Epithelial cell of prostate (primary cell): ENCODE results near the gene MRPL50.

Experiments used
- DNase-seq: peaks from one replicate; pipeline ENCODE4 v3.0.0-alpha.2; 2011; ENCODE audit warnings: low read depth, low spot score
- H3K27ac ChIP-seq: fragments of 450-650 bp; 2 replicates; pipeline ENCODE4 v1.5.1; 2017; ENCODE audit warnings: mild to moderate bottlenecking

The MRPL50 gene

DNA sequence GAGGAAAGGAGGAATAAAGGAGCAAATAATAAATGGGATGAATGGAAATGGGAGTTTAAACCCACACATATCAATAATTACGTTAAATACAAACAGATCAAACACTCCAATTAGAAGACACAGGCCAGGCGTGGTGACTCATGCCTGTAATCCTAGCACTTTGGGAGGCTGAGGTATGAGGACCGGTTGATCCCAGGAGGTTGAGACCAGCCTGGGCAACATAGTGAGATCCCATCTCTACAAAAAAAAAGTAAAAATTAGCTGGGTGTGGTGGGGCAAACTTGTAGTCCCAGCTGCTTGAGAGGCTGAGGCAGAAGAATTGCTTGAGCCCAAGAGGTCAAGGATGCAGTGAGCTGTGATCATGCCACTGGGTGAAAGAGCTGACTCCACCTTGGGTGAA is 17.3 kb downstream of the MRPL50 start:
- DNase-seq, result no peak
- no peak overlapping the region for H3K27ac ChIP-seq

DNA sequence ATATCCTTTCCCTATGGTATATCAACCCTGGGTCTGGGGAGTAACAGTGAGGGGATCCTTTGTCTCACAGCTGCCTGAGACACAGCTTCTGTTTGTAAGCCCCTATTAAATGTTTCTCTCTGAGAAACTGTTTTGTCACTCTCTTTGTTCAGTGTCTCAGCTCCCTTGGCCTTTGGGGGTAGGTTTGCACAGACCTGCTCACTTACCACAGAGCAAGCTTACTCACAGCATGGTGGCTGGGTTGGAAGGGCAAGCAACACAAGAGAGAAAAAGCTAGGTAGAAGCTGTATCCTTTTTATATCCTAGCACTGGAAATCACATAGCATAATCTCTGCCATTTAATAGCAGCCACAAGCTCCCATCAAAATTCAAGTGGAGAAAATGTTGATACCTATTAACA is 18.1 kb downstream of the MRPL50 start:
- peak overlapping the region; percentile 18 for H3K27ac ChIP-seq

DNA sequence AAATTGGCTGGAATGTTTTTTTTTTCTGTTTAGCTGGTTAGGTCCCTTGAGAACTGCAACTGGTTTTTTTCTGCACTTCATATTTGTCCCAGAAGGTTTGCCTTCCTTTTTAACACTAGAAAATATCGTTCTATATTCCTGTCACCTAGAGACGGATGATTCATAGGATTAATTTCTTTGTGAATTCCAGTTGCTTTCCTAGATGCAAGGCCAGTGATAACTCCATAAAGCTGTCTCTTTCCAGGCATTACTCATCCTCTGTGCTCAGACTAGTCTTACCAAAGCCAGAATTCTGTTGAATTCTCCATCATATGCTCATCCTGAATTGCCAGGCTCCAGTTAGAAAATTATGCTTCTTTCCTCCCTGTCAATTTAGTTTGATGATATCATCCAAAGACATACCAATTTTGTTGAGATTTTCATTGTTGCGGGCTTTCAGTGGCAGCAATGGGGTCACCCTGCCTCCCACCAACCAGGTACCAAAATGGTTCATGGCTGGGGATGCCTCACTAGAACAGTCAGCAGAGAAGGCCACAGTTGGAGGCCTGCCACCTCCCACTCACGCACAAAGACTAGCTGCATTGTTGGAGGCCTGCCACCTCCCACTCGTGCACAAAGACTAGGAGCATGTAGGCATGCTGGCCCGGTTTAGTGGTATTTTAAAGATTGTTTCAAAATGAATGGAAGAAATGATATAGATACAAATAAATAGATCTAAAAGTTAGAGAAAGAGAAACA is 22.1 kb downstream of the MRPL50 start:
- DNase-seq, result peak; percentile 31
- H3K27ac ChIP-seq, result no peak overlapping the region

More for the DNA sequence above, 18.1 kb downstream of the MRPL50 start:
- no peak for DNase-seq

DNA sequence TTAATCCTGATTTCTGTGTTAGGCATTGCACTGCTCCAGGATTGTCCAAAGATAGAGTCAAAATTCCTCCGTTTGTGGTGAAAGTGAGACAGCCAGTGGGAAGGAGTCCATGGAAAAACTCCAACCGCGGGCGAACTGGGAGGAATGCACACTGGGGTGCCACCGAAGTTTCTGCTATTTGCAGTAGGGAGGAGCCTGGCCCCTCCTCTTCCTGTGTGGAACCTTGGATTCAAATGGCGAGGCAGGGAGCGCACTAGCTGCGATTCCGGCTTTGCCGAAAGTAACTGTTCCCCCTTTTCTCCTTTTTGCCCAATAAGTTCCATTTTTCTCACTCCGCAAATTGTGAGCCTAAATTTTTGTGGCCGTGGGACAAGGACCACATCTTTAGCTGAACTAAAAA is 22.9 kb downstream of the MRPL50 start:
- no peak for DNase-seq
- no peak overlapping the region for H3K27ac ChIP-seq

DNA sequence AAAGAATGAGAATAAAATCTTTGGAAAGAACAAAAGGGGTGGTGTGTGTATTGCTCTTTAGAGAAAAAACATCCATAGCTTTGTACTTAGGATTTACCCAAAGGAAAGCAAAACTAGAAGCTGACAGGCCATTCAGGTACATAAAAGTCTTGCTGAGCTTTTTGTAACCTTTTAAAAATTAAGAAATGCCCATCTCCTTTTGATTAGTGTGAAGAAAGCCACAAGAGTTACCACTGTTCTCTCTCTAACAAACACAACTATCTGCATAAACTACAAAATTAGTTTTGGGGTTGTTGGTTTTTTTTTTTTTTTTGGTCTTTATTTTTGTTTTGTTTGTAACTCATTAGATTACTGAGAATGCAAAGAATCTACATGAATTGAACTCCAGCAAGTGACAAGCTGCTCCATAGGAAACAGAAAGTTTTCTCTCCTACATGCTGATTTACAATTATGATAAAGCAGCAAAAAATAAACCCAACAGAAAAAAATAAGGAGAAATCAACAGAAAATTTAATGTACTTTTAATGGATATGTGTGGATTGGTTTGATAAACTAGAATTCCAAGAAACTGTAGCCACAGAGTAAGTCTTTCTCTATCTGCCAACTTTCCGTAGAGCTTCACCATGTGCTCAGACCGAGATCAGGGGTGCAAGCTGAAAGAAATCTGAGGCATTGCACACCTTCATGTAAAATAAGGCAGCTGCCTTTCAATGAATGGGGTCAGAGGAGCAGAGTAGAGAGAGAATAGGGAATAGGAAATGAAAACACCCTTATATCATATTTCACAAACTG is 25.9 kb downstream of the MRPL50 start:
- no peak overlapping the region for H3K27ac ChIP-seq

DNA sequence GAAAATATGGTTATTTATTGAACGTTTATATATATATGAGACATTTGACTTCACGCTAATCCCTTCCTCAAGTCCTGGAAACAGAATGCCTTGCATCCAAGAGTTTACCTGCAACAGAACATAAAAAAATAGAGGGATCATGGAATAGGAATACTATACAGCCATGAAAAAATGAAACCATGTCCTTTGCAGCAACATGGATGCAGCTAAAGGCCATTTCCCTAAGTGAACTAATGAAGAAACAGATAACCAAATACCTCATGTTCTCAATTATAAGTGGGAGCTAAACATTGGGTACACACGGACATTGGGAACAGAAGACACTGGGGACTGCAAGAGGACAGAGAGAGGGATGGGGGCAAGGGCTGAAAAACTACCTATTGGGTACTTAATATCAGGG is 26.6 kb downstream of the MRPL50 start:
- no peak overlapping the region for H3K27ac ChIP-seq
- DNase-seq, result no peak

More for the DNA sequence above, 25.9 kb downstream of the MRPL50 start:
- DNase-seq, result no peak

DNA sequence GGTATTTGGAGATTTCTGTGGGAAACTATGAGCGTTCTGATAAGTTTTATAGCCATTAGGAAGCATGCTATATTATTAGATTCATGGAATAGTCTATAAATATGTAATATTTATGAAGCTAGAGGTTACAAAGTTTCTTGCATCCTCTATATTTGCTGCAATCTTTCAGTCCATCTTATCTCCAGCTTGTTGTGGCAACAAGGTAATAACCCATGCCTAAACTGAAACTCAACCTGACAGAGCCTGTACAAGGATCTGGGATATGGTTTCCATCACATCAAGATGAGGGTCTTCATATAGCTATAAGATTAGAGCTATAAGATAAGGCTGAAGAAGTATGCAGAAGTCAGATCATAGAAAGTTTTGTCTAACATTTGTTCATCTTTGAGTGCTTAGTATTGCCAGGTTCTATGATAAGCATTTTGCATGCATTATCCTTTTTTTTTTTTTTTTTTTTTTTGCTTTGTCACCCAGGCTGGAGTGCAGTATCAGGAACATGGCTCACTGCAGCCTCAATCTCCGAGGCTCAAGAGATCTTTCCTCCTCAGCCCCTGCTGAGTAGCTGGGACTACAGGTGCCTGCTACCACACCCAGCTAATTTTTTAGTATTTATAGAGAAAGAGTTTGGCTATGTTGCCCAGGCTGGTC is 28.4 kb downstream of the MRPL50 start:
- no peak overlapping the region for H3K27ac ChIP-seq
- no peak for DNase-seq

DNA sequence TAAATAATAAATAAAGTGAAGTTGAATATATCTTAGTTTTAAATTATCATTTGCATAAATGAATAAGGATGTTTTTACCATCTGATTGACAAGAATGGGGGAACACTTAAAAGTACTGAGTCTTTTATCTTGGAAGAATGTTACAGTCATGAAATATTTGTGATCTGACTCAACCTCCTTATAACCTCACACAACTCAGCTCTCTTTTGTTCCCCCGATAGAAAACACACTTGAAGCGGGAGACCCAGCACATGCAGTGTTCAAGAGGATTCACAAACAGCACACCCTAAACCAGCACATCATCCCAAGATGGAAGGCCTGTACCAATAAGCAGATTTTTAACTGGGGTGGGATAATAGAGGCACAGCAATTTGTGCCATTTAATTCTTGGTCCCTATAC is 29.1 kb downstream of the MRPL50 start:
- no peak for DNase-seq
- no peak overlapping the region for H3K27ac ChIP-seq

DNA sequence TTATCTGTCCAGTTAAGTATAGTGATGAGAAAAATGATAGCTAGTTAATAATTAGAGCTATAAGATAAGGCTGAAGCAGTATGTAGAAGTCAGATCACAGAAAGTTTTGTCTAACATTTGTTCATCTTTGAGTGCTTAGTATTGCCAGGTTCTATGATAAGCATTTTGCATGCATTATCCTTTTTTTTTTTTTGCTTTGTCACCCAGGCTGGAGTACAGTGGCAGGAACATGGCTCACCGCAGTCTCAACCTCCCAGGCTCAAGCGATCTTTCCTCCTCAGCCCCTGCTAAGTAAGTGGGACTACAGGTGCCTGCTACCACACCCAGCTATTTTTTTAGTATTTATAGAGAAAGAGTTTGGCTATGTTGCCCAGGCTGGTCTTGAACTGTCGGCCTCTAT is 31.1 kb downstream of the MRPL50 start:
- H3K27ac ChIP-seq, result no peak overlapping the region
- DNase-seq, result no peak

DNA sequence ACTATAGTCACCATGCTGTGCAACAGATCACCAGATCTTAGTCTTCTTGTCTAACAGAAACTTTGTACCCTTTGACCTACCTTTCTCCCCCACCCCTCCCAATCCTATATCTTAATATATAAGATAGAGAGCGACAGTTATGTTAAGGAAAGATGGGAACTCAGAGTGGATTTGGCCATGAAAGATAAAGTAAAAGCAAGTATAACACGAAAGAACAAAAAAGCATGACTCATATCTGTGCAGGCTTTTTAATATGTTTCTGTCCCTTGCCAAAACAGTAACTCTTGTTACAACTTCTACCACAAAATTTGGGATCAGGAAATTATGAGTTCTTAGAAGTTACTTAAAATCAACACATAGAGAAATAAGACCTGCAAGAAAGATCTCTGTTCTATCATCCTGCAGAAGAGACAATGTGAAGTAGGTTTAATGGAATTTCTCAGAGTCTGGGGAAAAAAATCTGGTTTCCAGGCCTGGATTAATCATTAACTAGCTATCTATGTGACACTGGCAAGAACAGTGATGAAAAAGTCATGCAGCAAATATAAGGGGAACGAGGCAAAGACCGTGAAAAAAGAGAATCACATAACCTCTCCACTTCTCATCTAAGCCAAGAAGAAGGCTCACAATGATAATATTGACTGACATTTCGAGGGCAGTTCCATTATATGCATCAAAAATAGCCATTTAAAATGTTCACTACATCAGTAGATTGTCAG is 32.2 kb downstream of the MRPL50 start:
- no peak for DNase-seq
- H3K27ac ChIP-seq, result peak overlapping the region; percentile 34

DNA sequence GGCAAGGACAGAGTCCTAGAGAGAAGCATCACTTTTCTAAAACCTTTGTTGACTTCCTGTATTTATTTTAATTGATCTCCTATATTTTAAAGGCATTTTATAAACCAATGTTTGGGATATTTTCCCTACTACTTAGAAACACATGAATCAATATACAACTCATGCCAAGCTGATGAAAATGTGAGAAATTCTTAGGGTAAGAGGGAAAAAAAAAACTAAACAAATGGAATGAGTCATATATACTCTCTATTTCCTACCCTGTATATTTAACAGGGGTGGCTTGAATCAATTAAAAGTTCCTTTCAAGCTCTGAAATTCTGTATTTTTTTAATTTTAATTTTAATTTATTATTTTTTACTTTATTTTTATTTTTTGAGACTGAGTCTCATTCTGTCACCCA is 33.2 kb downstream of the MRPL50 start:
- H3K27ac ChIP-seq, result peak overlapping the region; percentile 34
- DNase-seq, result no peak

DNA sequence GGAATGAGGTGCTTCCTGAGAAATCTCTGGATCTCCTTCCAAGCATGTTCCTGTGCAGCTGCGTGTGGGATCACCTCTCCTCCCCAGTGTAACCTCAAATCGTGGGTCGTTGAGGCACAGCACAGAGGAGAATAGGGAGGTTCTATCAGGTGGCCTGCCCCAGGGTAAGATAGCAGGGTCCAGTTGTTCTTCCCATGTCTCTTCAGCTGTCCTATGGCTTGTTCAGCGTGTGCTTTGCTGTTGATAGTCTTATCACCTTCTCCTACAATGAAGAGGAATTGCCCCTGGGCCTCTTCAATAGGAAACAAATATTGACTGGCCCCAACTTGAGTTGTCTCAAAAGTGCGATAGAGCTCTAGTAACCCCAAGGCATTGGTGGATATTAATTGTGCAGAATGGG is 36.0 kb downstream of the MRPL50 start:
- no peak for DNase-seq
- no peak overlapping the region for H3K27ac ChIP-seq

DNA sequence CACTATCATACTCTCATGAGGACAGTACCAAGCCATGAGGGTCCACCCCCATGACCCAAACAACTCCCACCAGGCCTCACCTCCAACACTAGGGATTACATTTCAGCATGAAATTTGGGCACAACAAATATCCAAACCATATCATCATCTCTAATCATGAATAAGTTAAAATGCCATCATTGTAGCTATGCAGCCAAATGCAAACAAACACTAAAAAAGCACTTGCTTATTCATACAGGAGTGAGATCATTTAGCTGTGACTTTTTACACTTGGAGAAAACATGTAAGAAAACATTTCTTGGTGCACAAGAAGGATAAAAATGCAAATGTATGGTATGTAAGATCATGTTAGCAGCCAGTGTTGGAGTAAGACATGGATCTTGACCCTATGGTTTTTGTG is 37.8 kb downstream of the MRPL50 start:
- no peak overlapping the region for H3K27ac ChIP-seq
- no peak for DNase-seq

DNA sequence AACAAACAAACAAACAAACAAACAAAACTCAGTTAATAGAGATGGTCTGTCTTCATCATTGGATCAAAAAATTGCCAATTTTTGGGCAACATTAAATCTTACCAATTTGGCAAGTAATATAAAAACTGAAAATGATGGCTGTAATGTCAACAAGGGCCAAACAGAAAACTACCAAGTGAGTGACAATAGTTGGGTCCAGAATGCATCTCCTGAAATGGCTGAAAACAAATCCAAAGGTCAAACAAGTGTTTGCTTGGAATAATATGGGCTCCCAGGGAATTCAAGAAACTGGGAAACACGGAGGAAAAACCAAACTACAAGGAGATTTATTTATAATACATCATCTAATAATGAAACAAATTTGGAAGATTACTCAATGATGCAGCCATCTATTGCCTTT is 38.7 kb downstream of the MRPL50 start:
- DNase-seq, result no peak
- no peak overlapping the region for H3K27ac ChIP-seq

DNA sequence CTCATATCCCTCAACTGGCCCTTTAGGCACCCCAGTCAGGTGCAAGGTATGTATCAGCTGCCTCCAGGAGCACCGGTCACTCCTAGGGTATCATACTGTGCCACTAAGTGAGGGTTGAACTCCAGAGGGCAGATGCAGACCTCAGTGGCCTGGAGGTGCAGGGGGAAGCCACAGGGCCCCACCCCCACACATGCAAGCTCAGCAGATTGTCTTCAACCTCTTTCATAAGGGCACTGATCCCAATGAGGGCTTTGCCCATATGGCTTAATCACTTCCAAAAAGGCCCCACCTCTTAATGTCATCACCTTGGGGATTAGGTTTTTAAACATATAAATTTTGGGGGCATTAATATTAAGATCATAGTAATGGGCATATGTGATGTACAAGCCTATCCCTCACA is 41.8 kb downstream of the MRPL50 start:
- no peak overlapping the region for H3K27ac ChIP-seq
- no peak for DNase-seq

DNA sequence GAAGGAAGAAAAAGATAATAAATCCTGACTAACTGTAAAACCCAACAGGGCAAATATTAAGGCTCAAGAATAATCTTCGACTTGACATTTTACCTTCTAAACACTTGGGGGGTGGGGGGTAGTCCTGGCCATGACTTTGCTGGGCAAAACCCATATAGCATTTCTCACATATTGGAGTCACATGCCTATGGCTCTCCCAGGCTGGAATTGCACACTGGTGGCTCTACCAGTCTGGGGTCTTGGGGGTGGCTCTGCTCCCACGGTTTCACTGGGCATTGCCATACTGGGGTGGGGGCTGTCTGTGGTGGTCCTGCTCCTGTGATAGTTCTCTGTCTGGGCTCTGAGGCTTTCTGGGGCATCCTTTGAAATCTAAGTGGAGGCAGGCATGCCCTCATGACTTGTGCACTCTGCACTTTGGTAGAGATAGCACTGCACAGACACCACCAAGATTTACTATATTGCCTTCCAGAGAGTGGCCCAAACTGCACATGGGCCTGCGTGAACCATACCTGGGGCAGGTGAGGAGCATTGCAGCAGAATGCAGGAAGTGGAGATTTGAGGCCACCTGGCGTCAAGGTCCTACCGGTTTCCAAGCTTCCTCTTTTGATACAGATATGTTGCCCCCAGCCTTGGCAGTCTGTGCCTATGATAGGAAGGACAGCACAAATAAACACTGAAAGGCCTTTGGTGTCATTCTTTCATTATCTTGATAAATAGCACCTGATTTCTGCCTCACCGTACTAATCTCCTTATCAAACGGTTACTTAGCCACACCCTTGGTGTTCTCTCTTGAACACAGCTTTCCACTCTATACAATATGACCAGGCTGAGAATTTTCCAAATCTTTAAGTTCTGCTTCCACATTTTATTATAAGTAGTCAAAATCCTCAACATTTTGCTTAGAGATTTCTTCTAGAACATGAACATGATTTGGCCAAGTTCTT is 43.4 kb downstream of the MRPL50 start:
- H3K27ac ChIP-seq, result no peak overlapping the region
- no peak for DNase-seq

DNA sequence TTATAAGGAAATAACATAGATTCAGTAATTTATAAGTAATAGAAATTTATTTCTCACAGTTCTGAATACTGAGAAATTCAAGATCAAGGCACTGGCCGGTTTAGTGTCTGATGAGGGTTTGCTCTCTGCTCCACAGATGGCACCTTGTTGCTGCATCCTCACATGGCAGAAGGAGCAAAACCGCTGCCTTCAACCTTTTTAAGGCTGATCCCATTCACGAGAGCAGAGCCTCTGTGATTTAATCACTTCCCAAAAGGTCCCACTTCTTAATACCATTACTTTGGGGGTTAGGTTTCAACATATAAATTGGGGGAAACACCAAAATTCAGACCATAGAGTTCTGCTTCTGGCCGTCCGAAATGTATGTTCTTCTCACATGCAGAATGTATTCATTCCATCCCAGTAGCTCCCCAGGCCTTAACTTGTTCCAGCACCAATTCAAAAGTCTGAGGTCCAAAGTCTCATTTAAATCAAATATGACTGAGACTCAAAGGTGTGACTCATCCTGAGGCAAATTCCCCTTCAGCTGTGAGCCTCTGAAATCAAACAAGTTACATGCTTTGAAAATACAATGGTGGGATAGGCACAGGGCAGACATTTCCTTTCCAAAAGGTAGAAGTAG is 44.2 kb downstream of the MRPL50 start:
- H3K27ac ChIP-seq, result no peak overlapping the region
- no peak for DNase-seq

DNA sequence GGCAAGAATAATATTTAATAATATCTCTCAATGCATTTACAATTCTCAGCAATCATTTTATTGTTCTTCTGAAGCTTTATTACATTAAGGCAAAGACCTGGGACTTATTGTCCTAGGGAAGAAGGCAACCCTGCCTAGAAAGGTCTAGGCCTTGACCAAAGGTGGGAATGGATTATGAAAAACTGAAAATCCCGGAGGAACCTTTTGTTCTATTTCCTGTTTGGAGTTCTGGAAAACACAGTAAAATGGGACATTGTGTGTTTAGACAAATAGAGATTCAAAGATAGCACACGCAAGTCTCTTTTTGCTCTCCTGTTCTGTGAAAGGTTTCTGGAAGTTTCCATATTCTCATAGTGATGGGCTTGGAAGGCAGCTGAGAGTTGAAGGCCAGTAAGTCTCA is 44.7 kb downstream of the MRPL50 start:
- DNase-seq, result no peak
- H3K27ac ChIP-seq, result no peak overlapping the region

DNA sequence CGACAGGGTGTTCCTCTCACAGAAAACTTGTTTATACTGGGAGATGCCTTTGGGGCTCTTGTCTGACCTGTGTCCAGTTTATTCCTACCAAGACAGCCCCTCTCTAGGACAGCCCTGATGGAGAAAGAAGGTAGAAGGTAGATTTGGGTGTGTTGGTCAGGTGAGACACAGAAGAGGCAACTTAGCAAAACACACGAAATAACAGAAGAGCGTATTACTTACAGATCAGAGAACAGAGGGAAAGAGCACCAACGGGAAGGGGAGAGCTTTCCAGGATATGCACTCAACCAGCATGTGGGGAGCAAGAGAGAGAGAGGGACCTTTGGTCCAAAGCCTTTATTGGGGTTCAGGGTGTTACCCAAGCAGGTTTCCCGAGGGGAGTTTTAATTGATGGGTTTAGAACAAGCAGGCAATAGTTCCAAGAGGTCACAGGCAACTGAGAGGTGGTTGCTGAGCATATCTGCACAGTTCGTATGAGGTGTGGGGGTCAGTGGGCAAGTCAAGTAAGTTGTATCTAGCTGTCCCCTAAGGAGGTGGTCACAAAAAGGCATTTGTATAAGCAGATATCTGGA is 45.4 kb downstream of the MRPL50 start:
- DNase-seq, result no peak
- no peak overlapping the region for H3K27ac ChIP-seq
